ENCODE data around the gene NET1. TPM values are rescaled to one million over a fixed set of nuclear protein-coding genes. Genes with fewer than 3 reads are reported as not detected.

NET1 gene
- polyA plus RNA-seq, 1 experiment, result 62.5 TPM

- DNase-seq (ENCODE audit: low read depth), result no peak
- H3K36me3 ChIP-seq (ENCODE audit: control insufficient read depth, insufficient read depth, low read length), result no peaks in the 10 kb centered on the region
- no peak for TF ChIP-seq CTCF (IDR thresholded peaks at IDR 0.05; ENCODE audit: insufficient read depth, low read depth, low read length)
- no peaks in the 10 kb centered on the region for H3K27me3 ChIP-seq (ENCODE audit: control insufficient read depth, insufficient read depth, low read length)
- CTCF ChIA-PET, result interaction anchor here (0.9 to 17.5 kb wide), 15 partner anchors 8 to 628 kb away, joined by 3 to 493 read pairs (median 6); no protein-coding TSS in a partner anchor
- POLR2A ChIA-PET, result no interaction called here
- H3K4me3 ChIP-seq (ENCODE audit: low read depth, low read length), result no peak overlapping the region
Measured at GRCh38 chr10:5442990-5443370, 30.6 kb downstream of the NET1 start.

- CTCF ChIA-PET, result interaction anchor here (0.6 to 17.5 kb wide), 16 partner anchors 8 to 629 kb away, joined by 3 to 493 read pairs (median 6); no protein-coding TSS in a partner anchor
- no peak for TF ChIP-seq CTCF (IDR thresholded peaks at IDR 0.05; ENCODE audit: insufficient read depth, low read depth, low read length)
- Histone ChIP-seq H3K36me3 (ENCODE audit: control insufficient read depth, insufficient read depth, low read length) (no peaks in the 10 kb centered on the region), H3K27me3 (ENCODE audit: control insufficient read depth, insufficient read depth, low read length) (no peaks in the 10 kb centered on the region), H3K4me3 (ENCODE audit: low read depth, low read length) (no peak overlapping the region)
- no peak for DNase-seq (ENCODE audit: low read depth)
- POLR2A ChIA-PET, result no interaction called here
Measured at GRCh38 chr10:5443429-5443828, 31.1 kb downstream of the NET1 start.

GRCh38 chr10:5445006-5445405, 32.6 kb downstream of the NET1 start:
- Histone ChIP-seq H3K27me3 (ENCODE audit: control insufficient read depth, insufficient read depth, low read length) (no peaks in the 10 kb centered on the region), H3K4me3 (ENCODE audit: low read depth, low read length) (no peak overlapping the region), H3K36me3 (ENCODE audit: control insufficient read depth, insufficient read depth, low read length) (no peaks in the 10 kb centered on the region)
- TF ChIP-seq CTCF (IDR thresholded peaks at IDR 0.05; ENCODE audit: insufficient read depth, low read depth, low read length), result no peak
- POLR2A ChIA-PET, result no interaction called here
- DNase-seq (ENCODE audit: low read depth), result no peak
- CTCF ChIA-PET, result interaction anchor here (0.9 to 17.5 kb wide), 6 partner anchors 12 to 181 kb away, joined by 3 to 493 read pairs (median 6); no protein-coding TSS in a partner anchor

- no peaks in the 10 kb centered on the region for H3K36me3 ChIP-seq (ENCODE audit: control insufficient read depth, insufficient read depth, low read length)
- no peaks in the 10 kb centered on the region for H3K27me3 ChIP-seq (ENCODE audit: control insufficient read depth, insufficient read depth, low read length)
- TF ChIP-seq CTCF (IDR thresholded peaks at IDR 0.05; ENCODE audit: insufficient read depth, low read depth, low read length), result no peak
- DNase-seq (ENCODE audit: low read depth), result peak; percentile 66
- peak overlapping the region; percentile 69 for H3K4me3 ChIP-seq (ENCODE audit: low read depth, low read length)
- CTCF ChIA-PET, result interaction anchor here (1.0 to 17.5 kb wide), 10 partner anchors 10 to 180 kb away, joined by 3 to 493 read pairs (median 6); no protein-coding TSS in a partner anchor
- POLR2A ChIA-PET, result interaction anchor here (0.5 to 1.6 kb wide), 8 partner anchors 17 to 635 kb away, joined by 3 to 6 read pairs (median 3); partner anchors contain the start of gene TASOR2
Measured at GRCh38 chr10:5446390-5446926, 34.1 kb downstream of the NET1 start.

DNA sequence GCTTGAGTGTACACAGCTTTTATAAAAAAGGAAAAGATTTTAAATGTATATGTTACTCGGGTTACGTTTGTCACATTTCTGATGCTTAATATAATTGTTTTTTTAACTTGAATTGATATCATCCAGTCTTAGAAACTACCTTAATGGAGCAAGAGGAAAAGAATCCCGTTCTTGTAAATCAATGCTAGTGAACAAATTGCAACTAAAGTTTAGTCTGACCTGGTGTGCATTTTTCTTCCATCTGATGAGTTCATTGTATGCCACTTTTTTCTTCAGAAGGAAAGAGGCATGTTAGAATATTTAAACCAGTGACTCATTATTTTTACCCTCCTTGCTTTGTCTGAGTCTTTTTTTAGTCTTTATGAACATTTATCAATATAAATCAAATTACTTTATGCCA, 34.7 kb downstream of the NET1 start:
- Histone ChIP-seq H3K4me3 (ENCODE audit: low read depth, low read length) (peak overlapping the region; percentile 69), H3K36me3 (ENCODE audit: control insufficient read depth, insufficient read depth, low read length) (no peaks in the 10 kb centered on the region), H3K27me3 (ENCODE audit: control insufficient read depth, insufficient read depth, low read length) (no peaks in the 10 kb centered on the region)
- ChIA-PET POLR2A (interaction anchor here (0.6 to 1.6 kb wide), 3 partner anchors 10 to 176 kb away, joined by 3 to 5 read pairs (median 3); no protein-coding TSS in a partner anchor), CTCF (interaction anchor here (1.0 to 17.5 kb wide), 8 partner anchors 12 to 179 kb away, joined by 3 to 493 read pairs (median 7); no protein-coding TSS in a partner anchor)
- no peak for TF ChIP-seq CTCF (IDR thresholded peaks at IDR 0.05; ENCODE audit: insufficient read depth, low read depth, low read length)
- no peak for DNase-seq (ENCODE audit: low read depth)
